HG03139 (cell line): ENCODE measurements around the gene CACNG3.

Experiments used
- ATAC-seq: cut with Tn5 transposase; IDR thresholded peaks from one replicate; pipeline ENCODE4 v1.9.1; 2021; ENCODE audit not compliant: unreplicated experiment

CACNG3 gene

GRCh38 chr16:24382762-24383407 is 126.8 kb downstream of the CACNG3 start:
- ATAC-seq, result no peak

GRCh38 chr16:24394341-24394740 is 138.2 kb downstream of the CACNG3 start:
- ATAC-seq, result no peak

GRCh38 chr16:24396350-24397271 is 140.5 kb downstream of the CACNG3 start:
- no peak for ATAC-seq

GRCh38 chr16:24409045-24409444 is 152.9 kb downstream of the CACNG3 start:
- no peak for ATAC-seq
